ENCODE results near the gene PPP1R36. TPM values are rescaled to one million over a fixed set of nuclear protein-coding genes. Genes with fewer than 3 reads are reported as not detected.
"Not testable (repeated sequence)": the region's sequence is repeated elsewhere in the genome, so short reads cannot be mapped to it uniquely, and the experiment has no call there.

PPP1R36 gene
- total and polyA plus RNA-seq, 2 donors (not counting 3 experiments of a cell fraction or from before 2014, with no cell fraction given), result 0.28 to 0.60 TPM

DNA sequence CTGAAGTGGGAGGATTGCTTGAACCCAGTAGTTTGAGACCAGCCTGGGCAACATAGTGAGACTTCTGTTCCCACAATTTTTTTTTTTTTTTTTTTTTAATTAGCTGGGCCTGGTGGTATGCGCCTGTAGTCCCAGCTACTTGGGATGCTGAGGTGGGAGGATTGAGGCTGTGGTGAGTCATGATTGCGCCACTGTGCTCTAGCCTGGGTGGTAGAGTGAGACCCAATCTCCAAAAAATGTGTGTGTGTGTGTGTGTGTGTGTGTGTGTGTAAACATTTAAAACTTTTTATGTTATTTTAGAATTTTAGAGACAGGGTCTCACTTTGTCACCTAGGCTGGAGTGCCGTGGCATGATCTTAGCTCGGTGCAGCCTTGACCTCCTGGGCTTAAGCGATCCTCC, 6.8 kb downstream of the PPP1R36 start:
- H3K9ac ChIP-seq (replicated peaks; ENCODE audit: extremely low read depth, insufficient read depth, low read length), result no peak overlapping the region
- peaks cover 4 to 6% of the 10 kb centered on the region in 2 experiments for H3K27me3 ChIP-seq (ENCODE audit: control insufficient read depth in 2 of 2, insufficient read depth in 2 of 2, low read length in 2 of 2)
- DNase-seq (ENCODE audit: low read depth, low spot score), result no peak
- ChIA-PET CTCF (no interaction called here), POLR2A (interaction anchor here (0.6 kb wide), 1 partner anchor 57 kb away, joined by 3 read pairs; no protein-coding TSS in a partner anchor)
- H3K9me1 ChIP-seq (replicated peaks; ENCODE audit: control insufficient read depth, extremely low read depth, insufficient read depth, low read length), result no peaks in the 10 kb centered on the region
- intact Hi-C loops (cut with micrococcal nuclease), result no loop called here
- no peak for TF ChIP-seq EZH2 (IDR thresholded peaks at IDR 0.05; ENCODE audit: borderline replicate concordance, low read depth, low read length, severe bottlenecking)
- TF ChIP-seq FOS (IDR thresholded peaks at IDR 0.05; ENCODE audit: borderline replicate concordance, insufficient read depth, low read length), result no peak
- no peak for TF ChIP-seq POLR2A (IDR thresholded peaks at IDR 0.05; ENCODE audit: low read depth, low read length)
- no peak for TF ChIP-seq MYC (IDR thresholded peaks at IDR 0.05; ENCODE audit: low read depth, low read length)
- TF ChIP-seq GATA2 (IDR thresholded peaks at IDR 0.05; ENCODE audit: insufficient read depth, insufficient read length, low read depth, low read length), result no peak
- TF ChIP-seq POLR2AphosphoS5 (IDR thresholded peaks at IDR 0.05; ENCODE audit: insufficient read depth, low read depth, low read length), result no peak
- TF ChIP-seq, protein P1, sequence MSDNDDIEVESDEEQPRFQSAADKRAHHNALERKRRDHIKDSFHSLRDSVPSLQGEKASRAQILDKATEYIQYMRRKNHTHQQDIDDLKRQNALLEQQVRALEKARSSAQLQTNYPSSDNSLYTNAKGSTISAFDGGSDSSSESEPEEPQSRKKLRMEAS (IDR thresholded peaks at IDR 0.05; ENCODE audit: insufficient read depth, insufficient read length), result no peak
- TF ChIP-seq, protein P2, sequence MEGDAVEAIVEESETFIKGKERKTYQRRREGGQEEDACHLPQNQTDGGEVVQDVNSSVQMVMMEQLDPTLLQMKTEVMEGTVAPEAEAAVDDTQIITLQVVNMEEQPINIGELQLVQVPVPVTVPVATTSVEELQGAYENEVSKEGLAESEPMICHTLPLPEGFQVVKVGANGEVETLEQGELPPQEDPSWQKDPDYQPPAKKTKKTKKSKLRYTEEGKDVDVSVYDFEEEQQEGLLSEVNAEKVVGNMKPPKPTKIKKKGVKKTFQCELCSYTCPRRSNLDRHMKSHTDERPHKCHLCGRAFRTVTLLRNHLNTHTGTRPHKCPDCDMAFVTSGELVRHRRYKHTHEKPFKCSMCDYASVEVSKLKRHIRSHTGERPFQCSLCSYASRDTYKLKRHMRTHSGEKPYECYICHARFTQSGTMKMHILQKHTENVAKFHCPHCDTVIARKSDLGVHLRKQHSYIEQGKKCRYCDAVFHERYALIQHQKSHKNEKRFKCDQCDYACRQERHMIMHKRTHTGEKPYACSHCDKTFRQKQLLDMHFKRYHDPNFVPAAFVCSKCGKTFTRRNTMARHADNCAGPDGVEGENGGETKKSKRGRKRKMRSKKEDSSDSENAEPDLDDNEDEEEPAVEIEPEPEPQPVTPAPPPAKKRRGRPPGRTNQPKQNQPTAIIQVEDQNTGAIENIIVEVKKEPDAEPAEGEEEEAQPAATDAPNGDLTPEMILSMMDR (IDR thresholded peaks at IDR 0.05; ENCODE audit: extremely low read depth in 1 of 2, insufficient read depth in 1 of 2, low read depth in 1 of 2, low read length in 2 of 2), result no peak
- TF ChIP-seq JUN (IDR thresholded peaks at IDR 0.05; ENCODE audit: borderline replicate concordance, insufficient read depth, insufficient read length, low read depth), result no peak
- H3K4me1 ChIP-seq (ENCODE audit: control insufficient read depth, extremely low read depth, insufficient read depth, low read length), result no peaks in the 10 kb centered on the region
- no peak overlapping the region for H3K4me3 ChIP-seq (replicated peaks in 1 of 3; ENCODE audit: insufficient read depth in 1 of 3, low read depth in 1 of 3, low read length in 3 of 3)
- H3K4me2 ChIP-seq (ENCODE audit: insufficient read depth, low read length), result no peak overlapping the region
- no peak overlapping the region for H2AFZ ChIP-seq (ENCODE audit: low read depth, low read length)
- H3K79me2 ChIP-seq (ENCODE audit: control insufficient read depth, insufficient read depth, low read length), result no peaks in the 10 kb centered on the region
- BruUV-seq (replicated peaks), result no TSS peak
- no peaks in the 10 kb centered on the region for H3K36me3 ChIP-seq (ENCODE audit: control insufficient read depth in 2 of 2, extremely low read depth in 1 of 2, insufficient read depth in 2 of 2, low read length in 2 of 2)
- no peak overlapping the region for H3K27ac ChIP-seq (ENCODE audit: insufficient read depth, low read depth, low read length)
- no peak for FAIRE-seq
- no peaks in the 10 kb centered on the region for H4K20me1 ChIP-seq (replicated peaks; ENCODE audit: control insufficient read depth, extremely low read depth, insufficient read depth, low read length)
- no peaks in the 10 kb centered on the region for H3K9me3 ChIP-seq (replicated peaks; ENCODE audit: control insufficient read depth, insufficient read depth, low read length)
- dilution Hi-C loops (cut with MboI; ENCODE audit: extremely low pct_ligation_motif_present, low sequenced_read_pairs), result no loop called here

DNA sequence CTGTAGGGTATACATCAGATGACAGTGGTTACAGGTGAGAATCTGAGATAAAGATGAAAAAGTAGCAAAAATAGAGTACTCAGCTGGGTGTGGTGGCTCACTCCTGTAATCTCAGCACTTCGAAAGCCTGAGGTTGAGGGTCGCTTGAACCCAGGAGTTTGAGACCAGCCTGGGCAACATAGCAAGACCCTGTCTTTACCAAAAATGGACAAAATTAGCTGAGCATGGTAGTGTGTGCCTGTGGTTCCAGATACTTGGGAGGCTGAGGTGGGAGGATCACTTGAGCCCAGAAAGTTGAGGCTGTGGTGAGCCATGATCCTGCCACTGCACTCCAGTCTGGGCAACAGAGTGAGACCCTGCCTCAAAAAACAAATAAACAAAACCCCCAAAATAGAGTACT, 8.5 kb downstream of the PPP1R36 start:
- CTCF ChIA-PET, result interaction anchor here (1.4 kb wide), 1 partner anchor 78 kb away, joined by 3 read pairs; no protein-coding TSS in a partner anchor
- H3K4me3 ChIP-seq (replicated peaks in 1 of 3; ENCODE audit: insufficient read depth in 1 of 3, low read depth in 1 of 3, low read length in 3 of 3); H3K36me3 ChIP-seq (ENCODE audit: control insufficient read depth in 2 of 2, extremely low read depth in 1 of 2, insufficient read depth in 2 of 2, low read length in 2 of 2); H3K27ac ChIP-seq (ENCODE audit: insufficient read depth, low read depth, low read length); H3K9ac ChIP-seq (replicated peaks; ENCODE audit: extremely low read depth, insufficient read depth, low read length); DNase-seq (ENCODE audit: low read depth, low spot score); intact Hi-C loops (cut with micrococcal nuclease); H3K9me3 ChIP-seq (replicated peaks; ENCODE audit: control insufficient read depth, insufficient read depth, low read length); H2AFZ ChIP-seq (ENCODE audit: low read depth, low read length); dilution Hi-C loops (cut with MboI; ENCODE audit: extremely low pct_ligation_motif_present, low sequenced_read_pairs); BruUV-seq (replicated peaks); H3K4me1 ChIP-seq (ENCODE audit: control insufficient read depth, extremely low read depth, insufficient read depth, low read length); H3K9me1 ChIP-seq (replicated peaks; ENCODE audit: control insufficient read depth, extremely low read depth, insufficient read depth, low read length); H4K20me1 ChIP-seq (replicated peaks; ENCODE audit: control insufficient read depth, extremely low read depth, insufficient read depth, low read length); POLR2A ChIA-PET; H3K79me2 ChIP-seq (ENCODE audit: control insufficient read depth, insufficient read depth, low read length); H3K4me2 ChIP-seq (ENCODE audit: insufficient read depth, low read length); H3K27me3 ChIP-seq (ENCODE audit: control insufficient read depth in 2 of 2, insufficient read depth in 2 of 2, low read length in 2 of 2): not testable (repeated sequence)
- peak; percentile 21 for FAIRE-seq
